HG03025 (cell line): ENCODE measurements around the gene ZNF581.

Experiments used
- ATAC-seq: cut with Tn5 transposase; IDR thresholded peaks from one replicate; pipeline ENCODE4 v1.9.1; 2021; ENCODE audit warnings: mild to moderate bottlenecking, moderate library complexity; ENCODE audit not compliant: unreplicated experiment, low FRiP score

Gene ZNF581

GRCh38 chr19:55676889-55677505 lies 33.5 kb downstream of the ZNF581 start:
- no peak for ATAC-seq

DNA sequence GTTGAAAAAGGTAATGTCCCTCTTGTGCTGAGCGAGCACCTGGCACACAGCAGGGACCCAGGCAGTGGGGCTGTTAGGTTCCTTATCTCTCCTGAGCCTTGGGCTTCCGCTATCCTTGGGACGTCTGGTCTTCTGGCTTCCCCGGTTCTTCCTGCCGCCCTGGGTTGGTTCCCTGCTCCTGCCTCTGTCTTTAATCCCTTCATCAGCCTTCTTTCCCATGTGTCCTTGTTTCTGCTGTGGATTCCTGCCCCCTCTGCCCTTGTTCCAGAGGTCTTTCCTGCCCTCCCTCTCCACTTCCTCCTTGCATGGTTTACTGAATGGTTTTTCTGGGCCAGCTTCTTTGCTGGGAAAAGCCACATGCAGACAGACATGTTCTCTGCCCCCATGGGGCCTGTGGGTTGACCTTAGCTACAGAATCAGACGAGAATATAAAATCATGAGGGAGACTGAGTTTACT lies 34.2 kb downstream of the ZNF581 start:
- no peak for ATAC-seq

GRCh38 chr19:55678121-55678671 lies 34.7 kb downstream of the ZNF581 start:
- peak; percentile 56 for ATAC-seq

GRCh38 chr19:55679343-55680257 lies 36.2 kb downstream of the ZNF581 start:
- ATAC-seq = no peak

- no peak for ATAC-seq
Observed at GRCh38 chr19:55680339-55681130, 37.1 kb downstream of the ZNF581 start.

GRCh38 chr19:55681131-55682092 lies 38.0 kb downstream of the ZNF581 start:
- ATAC-seq = no peak

- no peak for ATAC-seq
Observed at GRCh38 chr19:55683449-55684261, 40.2 kb downstream of the ZNF581 start.

DNA sequence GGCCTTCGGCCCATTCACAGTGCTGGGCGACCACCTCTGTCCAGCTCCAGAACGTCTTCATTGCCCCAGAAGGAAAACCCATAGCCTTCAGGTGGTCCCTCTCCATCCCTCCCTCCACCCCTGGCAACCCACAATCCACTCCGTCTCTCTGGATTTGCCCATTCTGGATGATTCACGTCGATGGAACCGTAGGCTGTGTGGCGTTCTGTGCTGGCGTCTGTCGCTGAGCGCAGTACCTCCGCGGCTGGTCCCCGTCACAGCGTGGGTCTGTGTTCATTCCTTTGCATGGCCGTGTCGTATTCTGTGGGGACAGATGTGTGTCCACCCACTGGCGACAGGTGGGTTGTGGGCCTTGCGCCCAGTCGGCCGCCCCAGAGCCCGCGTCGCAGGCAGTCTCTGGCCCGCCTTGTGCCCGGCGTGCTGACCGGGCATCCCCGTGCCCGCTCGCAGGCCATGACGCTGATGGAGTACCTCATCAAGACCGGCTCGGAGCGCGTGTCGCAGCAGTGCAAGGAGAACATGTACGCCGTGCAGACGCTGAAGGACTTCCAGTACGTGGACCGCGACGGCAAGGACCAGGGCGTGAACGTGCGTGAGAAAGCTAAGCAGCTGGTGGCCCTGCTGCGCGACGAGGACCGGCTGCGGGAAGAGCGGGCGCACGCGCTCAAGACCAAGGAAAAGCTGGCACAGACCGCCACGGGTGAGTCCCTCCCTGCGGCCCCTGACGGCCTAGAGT lies 41.7 kb downstream of the ZNF581 start:
- ATAC-seq = no peak

- ATAC-seq = no peak
Observed at GRCh38 chr19:55685776-55686175, 42.3 kb downstream of the ZNF581 start.

DNA sequence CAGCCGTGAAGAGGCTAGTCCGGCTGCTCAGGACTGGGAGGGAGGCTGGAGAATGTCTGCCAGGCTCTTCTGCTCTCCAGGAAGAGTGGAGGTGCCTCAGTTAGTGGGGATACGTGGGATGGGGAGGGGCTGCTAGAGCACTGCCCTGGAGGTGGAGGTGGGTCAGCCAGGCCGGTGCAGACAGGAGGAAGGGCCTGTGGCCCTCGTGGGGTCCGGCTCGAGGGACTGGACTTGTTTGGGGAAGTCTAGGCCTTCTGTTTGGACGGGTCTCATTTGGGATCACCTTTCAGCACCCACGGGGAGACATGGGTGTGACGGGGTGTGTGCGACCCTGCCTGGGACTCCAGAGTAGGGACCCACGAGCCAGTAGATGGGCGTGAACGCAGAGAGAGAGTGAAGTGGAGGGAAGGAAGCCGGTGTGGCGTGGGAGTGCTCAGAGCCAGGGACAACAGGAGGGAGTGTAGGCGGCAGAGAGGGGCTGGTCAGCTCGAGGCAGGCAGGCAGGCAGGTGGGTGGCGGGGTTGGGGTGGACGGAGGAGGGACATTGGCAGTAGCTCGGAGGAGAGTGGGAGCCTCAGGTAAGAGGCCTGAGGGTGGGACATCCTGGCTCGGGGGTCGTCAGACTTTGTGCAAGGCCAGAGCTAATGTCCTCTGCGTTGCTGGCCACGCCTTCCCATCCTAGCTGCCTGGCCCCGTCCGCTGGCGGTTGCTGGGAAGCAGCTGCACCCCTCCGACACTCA lies 43.0 kb downstream of the ZNF581 start:
- no peak for ATAC-seq

GRCh38 chr19:55687281-55688201 lies 44.1 kb downstream of the ZNF581 start:
- no peak for ATAC-seq

GRCh38 chr19:55688422-55689218 lies 45.2 kb downstream of the ZNF581 start:
- ATAC-seq = no peak

- no peak for ATAC-seq
Observed at GRCh38 chr19:55689411-55690108, 46.1 kb downstream of the ZNF581 start.

- no peak for ATAC-seq
Observed at GRCh38 chr19:55690109-55690768, 46.8 kb downstream of the ZNF581 start.
